ENCODE measurements around the gene EYS.

- TF ChIP-seq ZNF274 (IDR thresholded peaks at IDR 0.05; ENCODE audit: low read depth, low read length) (no peak), SUZ12 (IDR thresholded peaks at IDR 0.05; ENCODE audit: extremely low read depth, insufficient read depth, insufficient read length) (no peak)
Observed at GRCh38 chr6:63816982-63817436, 1890.0 kb downstream of the EYS start.
